ENCODE measurements around the gene EML6.

- TF ChIP-seq CTCF (IDR thresholded peaks at IDR 0.05), result no peak
- TF ChIP-seq FOXS1 (CRISPR knock-in tag; IDR thresholded peaks at IDR 0.05), result no peak
Measured at GRCh38 chr2:54772531-54772930, 49.1 kb downstream of the EML6 start.

Data from A549 (cell line).